Subcutaneous adipose tissue (tissue), 4 donors: Measurements from ENCODE around the gene CBX1. TPM values are rescaled to one million over a fixed set of nuclear protein-coding genes. Genes with fewer than 3 reads are reported as not detected.

ENCODE experiments used
- CTCF ChIP-seq: fragments of 450-650 bp; IDR thresholded peaks from one replicate; pipeline ENCODE4 v1.5.1; 2016; ENCODE audit warnings: low read depth, mild to moderate bottlenecking, control low read depth, antibody characterized with exemption, moderate library complexity
- total RNA-seq, 4 donors: library from RNA; depleted of rRNA; stranded (reverse); fragments of >200 nt; gene quantifications; one replicate each; pipeline ENCODE4 v1.1.0, GENCODE V29; 2016

Gene CBX1
- total RNA-seq, 4 donors from 2014 or later, result 21.1 to 32.8 (median 27.9) TPM

GRCh38 chr17:48093341-48094045 lies 7.8 kb downstream of the CBX1 start:
- TF ChIP-seq CTCF, result no peak

GRCh38 chr17:48084932-48085331 lies 16.3 kb downstream of the CBX1 start:
- no peak for TF ChIP-seq CTCF

GRCh38 chr17:48081858-48082257 lies 19.4 kb downstream of the CBX1 start:
- no peak for TF ChIP-seq CTCF

GRCh38 chr17:48074322-48075081 lies 26.8 kb downstream of the CBX1 start:
- no peak for TF ChIP-seq CTCF

- TF ChIP-seq CTCF, result no peak
These were observed 29.6 kb downstream of the CBX1 start for GRCh38 chr17:48071654-48072053.

GRCh38 chr17:48070195-48070594 lies 31.1 kb downstream of the CBX1 start:
- TF ChIP-seq CTCF, result no peak

- TF ChIP-seq CTCF, result no peak
These were observed 32.8 kb downstream of the CBX1 start for GRCh38 chr17:48068491-48068961.
